Measurements from ENCODE around the gene NKAIN2. TPM values are rescaled to one million over a fixed set of nuclear protein-coding genes. Genes with fewer than 3 reads are reported as not detected.

Gene NKAIN2
- total and polyA plus RNA-seq, 2 donors (not counting 3 experiments of a cell fraction or from before 2014, with no cell fraction given), result 0.03 TPM; not detected in 1

- Histone ChIP-seq H3K27ac (ENCODE audit: insufficient read depth, low read depth, low read length) (no peak overlapping the region), H3K4me2 (ENCODE audit: insufficient read depth, low read length) (no peak overlapping the region), H3K4me1 (ENCODE audit: control insufficient read depth, extremely low read depth, insufficient read depth, low read length) (no peaks in the 10 kb centered on the region), H3K27me3 (ENCODE audit: control insufficient read depth in 2 of 2, insufficient read depth in 2 of 2, low read length in 2 of 2) (no peaks in the 10 kb centered on the region), H3K36me3 (ENCODE audit: control insufficient read depth in 2 of 2, extremely low read depth in 1 of 2, insufficient read depth in 2 of 2, low read length in 2 of 2) (no peaks in the 10 kb centered on the region), H4K20me1 (replicated peaks; ENCODE audit: control insufficient read depth, extremely low read depth, insufficient read depth, low read length) (no peaks in the 10 kb centered on the region), H3K79me2 (ENCODE audit: control insufficient read depth, insufficient read depth, low read length) (no peaks in the 10 kb centered on the region), H3K9me1 (replicated peaks; ENCODE audit: control insufficient read depth, extremely low read depth, insufficient read depth, low read length) (no peaks in the 10 kb centered on the region), H3K9me3 (replicated peaks; ENCODE audit: control insufficient read depth, insufficient read depth, low read length) (no peaks in the 10 kb centered on the region), H3K9ac (replicated peaks; ENCODE audit: extremely low read depth, insufficient read depth, low read length) (no peak overlapping the region), H2AFZ (ENCODE audit: low read depth, low read length) (no peak overlapping the region), H3K4me3 (replicated peaks in 1 of 3; ENCODE audit: insufficient read depth in 1 of 3, low read depth in 1 of 3, low read length in 3 of 3) (no peak overlapping the region)
- DNase-seq (ENCODE audit: low read depth, low spot score), result no peak
- ChIA-PET CTCF (interaction anchor here (0.7 to 1.2 kb wide), 2 partner anchors 11 to 15 kb away, joined by 3 to 4 read pairs; no protein-coding TSS in a partner anchor), POLR2A (no interaction called here)
- intact Hi-C loops (cut with micrococcal nuclease) (no loop called here), dilution Hi-C loops (cut with MboI; ENCODE audit: extremely low pct_ligation_motif_present, low sequenced_read_pairs) (no loop called here)
- FAIRE-seq, result no peak
- TF ChIP-seq MYC (IDR thresholded peaks at IDR 0.05; ENCODE audit: low read depth, low read length) (no peak), EZH2 (IDR thresholded peaks at IDR 0.05; ENCODE audit: borderline replicate concordance, low read depth, low read length, severe bottlenecking) (no peak), GATA2 (IDR thresholded peaks at IDR 0.05; ENCODE audit: insufficient read depth, insufficient read length, low read depth, low read length) (no peak), POLR2AphosphoS5 (IDR thresholded peaks at IDR 0.05; ENCODE audit: insufficient read depth, low read depth, low read length) (no peak), FOS (IDR thresholded peaks at IDR 0.05; ENCODE audit: borderline replicate concordance, insufficient read depth, low read length) (no peak), POLR2A (IDR thresholded peaks at IDR 0.05; ENCODE audit: low read depth, low read length) (no peak), CTCF (IDR thresholded peaks at IDR 0.05; ENCODE audit: extremely low read depth in 1 of 2, insufficient read depth in 1 of 2, low read depth in 1 of 2, low read length in 2 of 2) (no peak), JUN (IDR thresholded peaks at IDR 0.05; ENCODE audit: borderline replicate concordance, insufficient read depth, insufficient read length, low read depth) (no peak), MAX (IDR thresholded peaks at IDR 0.05; ENCODE audit: insufficient read depth, insufficient read length) (no peak)
- BruUV-seq (replicated peaks), result no TSS peak
These were observed 530.7 kb downstream of the NKAIN2 start for GRCh38 chr6:124334359-124334758.
